GM12878 (cell line): Measurements from ENCODE around the gene NXPE1. TPM values are rescaled to one million over a fixed set of nuclear protein-coding genes. Genes with fewer than 3 reads are reported as not detected.

ENCODE experiments used
- CBX3 ChIP-seq: fragments of 200-600 bp; sonication (generic); IDR thresholded peaks from 2 replicates; pipeline ENCODE4 v1.6.1; 2016; ENCODE audit warnings: low read depth, borderline replicate concordance
- CHD2 ChIP-seq: IDR thresholded peaks from 2 replicates; pipeline ENCODE4 v1.6.1; 2011; ENCODE audit warnings: low read depth, low read length, improper control_type of control experiment, borderline replicate concordance
- EED ChIP-seq: sonication (generic); IDR thresholded peaks from 2 replicates; pipeline ENCODE4 v1.6.1; 2016; ENCODE audit warnings: antibody characterized with exemption, low read depth
- PRDM15 ChIP-seq: fragments of 450-650 bp; formaldehyde crosslinking; IDR thresholded peaks from 2 replicates; pipeline ENCODE4 v1.4.0; 2020; ENCODE audit warnings: mild to moderate bottlenecking, moderate library complexity
- RB1 ChIP-seq: fragments of 450-650 bp; formaldehyde crosslinking; IDR thresholded peaks from 2 replicates; pipeline ENCODE4 v1.6.1; 2017; ENCODE audit warnings: mild to moderate bottlenecking, borderline replicate concordance
- REST ChIP-seq: IDR thresholded peaks from 2 replicates; pipeline ENCODE4 v1.6.1; 2012; ENCODE audit warnings: mild to moderate bottlenecking, low read depth, low read length
- YY1 ChIP-seq: IDR thresholded peaks from 2 replicates; pipeline ENCODE4 v1.6.1; 2011; ENCODE audit warnings: low read depth, mild to moderate bottlenecking, low read length
- ZNF24 ChIP-seq: fragments of 450-650 bp; IDR thresholded peaks from 2 replicates; pipeline ENCODE4 v1.6.1; 2017; ENCODE audit warnings: antibody characterized with exemption, mild to moderate bottlenecking
- polyA plus RNA-seq, 11 experiments: library from polyadenylated mRNA; depleted of rRNA in 4 of 11; unstranded in 6 of 11; stranded (reverse) in 5 of 11; fragments of >200 nt; fragmentation: Nextera tagmentation in 4 of 11; fragmentation: Illumina TruSeq in 1 of 11; extraction: Ambion mirVana in 4 of 11; extraction: Trizol in 1 of 11; gene quantifications; 1 replicate in 1 of 11; 2 replicates in 10 of 11; pipeline versions ENCODE4 v1.2.1 to v1.2.3, GENCODE V29; 2011 to 2016; ENCODE audit warnings: inconsistent platforms in 2 of 11, missing spikeins in 2 of 11, low read depth in 1 of 11
- total RNA-seq, 4 experiments: library from RNA; depleted of rRNA in 3 of 4; stranded (reverse); fragments of >200 nt in 3 of 4; fragmentation: Illumina TruSeq in 1 of 4; extraction: Trizol in 1 of 4; gene quantifications; 2 replicates each; pipeline versions ENCODE4 v1.2.1 to v1.2.3, GENCODE V29; 2013 to 2021
- TF ChIP-seq, protein P1 (sequence below): fragments of 450-650 bp; formaldehyde crosslinking; IDR thresholded peaks from 2 replicates; pipeline ENCODE4 v1.5.0; 2022; ENCODE audit warnings: mild to moderate bottlenecking, missing genetic modification characterization

NXPE1 gene
- total and polyA plus RNA-seq, 10 of the 15 experiments (the other 5 are each of a cell fraction or from before 2014, with no cell fraction given): not detected

DNA sequence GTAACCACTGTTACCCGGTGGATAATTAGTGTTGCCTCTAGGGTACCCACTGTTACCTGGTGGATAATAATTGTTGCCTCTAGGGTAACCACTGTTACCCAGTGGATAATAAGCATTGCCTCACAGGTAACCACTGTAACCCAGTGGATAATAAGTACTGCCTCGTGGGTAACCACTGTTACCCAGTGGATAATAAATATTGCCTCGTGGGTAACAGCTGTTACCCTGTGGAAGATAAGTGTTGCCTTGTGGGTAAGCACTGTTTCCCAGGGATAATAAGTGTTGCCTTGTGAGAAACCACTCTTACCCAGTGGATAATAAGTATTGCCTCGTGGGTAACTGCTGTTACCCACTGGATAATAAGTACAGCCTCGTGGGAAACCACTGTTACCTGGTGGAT lies 45.2 kb upstream of the NXPE1 start (continued):
- TF ChIP-seq PRDM15 (CRISPR knock-in tag): peak; percentile 80
- TF ChIP-seq, protein P1, sequence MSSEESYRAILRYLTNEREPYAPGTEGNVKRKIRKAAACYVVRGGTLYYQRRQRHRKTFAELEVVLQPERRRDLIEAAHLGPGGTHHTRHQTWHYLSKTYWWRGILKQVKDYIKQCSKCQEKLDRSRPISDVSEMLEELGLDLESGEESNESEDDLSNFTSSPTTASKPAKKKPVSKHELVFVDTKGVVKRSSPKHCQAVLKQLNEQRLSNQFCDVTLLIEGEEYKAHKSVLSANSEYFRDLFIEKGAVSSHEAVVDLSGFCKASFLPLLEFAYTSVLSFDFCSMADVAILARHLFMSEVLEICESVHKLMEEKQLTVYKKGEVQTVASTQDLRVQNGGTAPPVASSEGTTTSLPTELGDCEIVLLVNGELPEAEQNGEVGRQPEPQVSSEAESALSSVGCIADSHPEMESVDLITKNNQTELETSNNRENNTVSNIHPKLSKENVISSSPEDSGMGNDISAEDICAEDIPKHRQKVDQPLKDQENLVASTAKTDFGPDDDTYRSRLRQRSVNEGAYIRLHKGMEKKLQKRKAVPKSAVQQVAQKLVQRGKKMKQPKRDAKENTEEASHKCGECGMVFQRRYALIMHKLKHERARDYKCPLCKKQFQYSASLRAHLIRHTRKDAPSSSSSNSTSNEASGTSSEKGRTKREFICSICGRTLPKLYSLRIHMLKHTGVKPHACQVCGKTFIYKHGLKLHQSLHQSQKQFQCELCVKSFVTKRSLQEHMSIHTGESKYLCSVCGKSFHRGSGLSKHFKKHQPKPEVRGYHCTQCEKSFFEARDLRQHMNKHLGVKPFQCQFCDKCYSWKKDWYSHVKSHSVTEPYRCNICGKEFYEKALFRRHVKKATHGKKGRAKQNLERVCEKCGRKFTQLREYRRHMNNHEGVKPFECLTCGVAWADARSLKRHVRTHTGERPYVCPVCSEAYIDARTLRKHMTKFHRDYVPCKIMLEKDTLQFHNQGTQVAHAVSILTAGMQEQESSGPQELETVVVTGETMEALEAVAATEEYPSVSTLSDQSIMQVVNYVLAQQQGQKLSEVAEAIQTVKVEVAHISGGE: no peak
- peak; percentile 98 for TF ChIP-seq ZNF24
- no peak for TF ChIP-seq YY1
- TF ChIP-seq REST: no peak
- TF ChIP-seq CHD2: no peak
- TF ChIP-seq RB1: no peak
- TF ChIP-seq CBX3: no peak
- TF ChIP-seq EED: no peak
